Mesenchymal stem cell (in vitro differentiated cells and primary cell): ENCODE results near the gene FOXJ3.
A peak's percentile ranks its signal among the peaks of the same experiment; 100 is the strongest.
"Not testable (repeated sequence)": the region's sequence is repeated elsewhere in the genome, so short reads cannot be mapped to it uniquely, and the experiment has no call there.

Experiments
- DNase-seq: peaks from one replicate; pipeline ENCODE4 v3.0.0-alpha.2; 2013
- H2AFZ ChIP-seq: one replicate; pipeline ENCODE4 v1.6.1; 2013; ENCODE audit warnings: low read depth, mild to moderate bottlenecking, control low read depth, inconsistent platforms, low read length, moderate library complexity
- H2AK5ac ChIP-seq: 2 replicates; pipeline ENCODE4 v1.6.1; 2013; ENCODE audit warnings: low read length, moderate library complexity, mild to moderate bottlenecking, inconsistent platforms; ENCODE audit not compliant: severe bottlenecking
- H2BK120ac ChIP-seq: one replicate; pipeline ENCODE4 v1.6.1; 2013; ENCODE audit warnings: low read depth, mild to moderate bottlenecking, inconsistent platforms, low read length, moderate library complexity
- H2BK12ac ChIP-seq, 2 experiments: one replicate each; pipeline ENCODE4 v1.6.1; 2013; ENCODE audit warnings: inconsistent platforms in 2 of 2, low read length in 2 of 2, mild to moderate bottlenecking in 2 of 2, moderate library complexity in 2 of 2, control low read depth in 1 of 2
- H2BK15ac ChIP-seq: one replicate; pipeline ENCODE4 v1.6.1; 2013; ENCODE audit warnings: mild to moderate bottlenecking, low read depth, inconsistent platforms; ENCODE audit not compliant: poor library complexity, severe bottlenecking
- H2BK5ac ChIP-seq: 2 replicates; pipeline ENCODE4 v1.6.1; 2013; ENCODE audit warnings: low read depth, mild to moderate bottlenecking, low read length, control low read depth, inconsistent platforms; ENCODE audit not compliant: poor library complexity, severe bottlenecking
- H3K14ac ChIP-seq, 2 experiments: one replicate each; pipeline ENCODE4 v1.6.1; 2013; ENCODE audit warnings: inconsistent platforms in 2 of 2, low read length in 2 of 2, control low read depth in 1 of 2, mild to moderate bottlenecking in 1 of 2, moderate library complexity in 1 of 2
- H3K18ac ChIP-seq, 2 experiments: one replicate each; pipeline ENCODE4 v1.6.1; 2013; ENCODE audit warnings: inconsistent platforms in 2 of 2, low read length in 2 of 2, control low read depth in 1 of 2, low read depth in 1 of 2, mild to moderate bottlenecking in 1 of 2
- H3K23ac ChIP-seq, 2 experiments: one replicate each; pipeline ENCODE4 v1.6.1; 2013; ENCODE audit warnings: inconsistent platforms in 2 of 2, low read length in 2 of 2, mild to moderate bottlenecking in 2 of 2, moderate library complexity in 2 of 2, control low read depth in 1 of 2
- H3K27ac ChIP-seq: 2 replicates; pipeline ENCODE4 v1.5.1; 2013; ENCODE audit warnings: mild to moderate bottlenecking, moderate library complexity, low read length, control low read depth, inconsistent platforms; ENCODE audit not compliant: poor library complexity, severe bottlenecking
- H3K27me3 ChIP-seq, 2 experiments: 2 replicates each; pipeline versions ENCODE4 v1.6.1 to v1.7.0; 2013; ENCODE audit warnings: low read length in 2 of 2, mild to moderate bottlenecking in 2 of 2, moderate library complexity in 2 of 2, control low read depth in 1 of 2, inconsistent platforms in 1 of 2; ENCODE audit not compliant: control insufficient read depth in 1 of 2, insufficient read depth in 1 of 2
- H3K36me3 ChIP-seq, 2 experiments: 2 replicates each; pipeline versions ENCODE4 v1.6.1 to v1.7.0; 2013; ENCODE audit warnings: low read length in 2 of 2, control low read depth in 1 of 2, inconsistent platforms in 1 of 2, low read depth in 1 of 2, mild to moderate bottlenecking in 1 of 2; ENCODE audit not compliant: insufficient read depth in 2 of 2, control insufficient read depth in 1 of 2
- H3K4ac ChIP-seq, 2 experiments: one replicate each; pipeline ENCODE4 v1.6.1; 2013; ENCODE audit warnings: inconsistent platforms in 2 of 2, low read length in 2 of 2, mild to moderate bottlenecking in 2 of 2, moderate library complexity in 2 of 2, control low read depth in 1 of 2, low read depth in 1 of 2
- H3K4me1 ChIP-seq: 2 replicates; pipeline ENCODE4 v1.6.1; 2013; ENCODE audit warnings: low read depth, low read length, control low read depth; ENCODE audit not compliant: control insufficient read depth, insufficient read depth
- H3K4me2 ChIP-seq: 2 replicates; pipeline ENCODE4 v1.6.1; 2013; ENCODE audit warnings: low read length, mild to moderate bottlenecking, inconsistent platforms; ENCODE audit not compliant: poor library complexity, severe bottlenecking
- H3K4me3 ChIP-seq, 2 experiments: 2 replicates each; pipeline versions ENCODE4 v1.5.1 to v1.7.0; 2013; ENCODE audit warnings: low read length in 2 of 2, mild to moderate bottlenecking in 2 of 2, control low read depth in 1 of 2, low read depth in 1 of 2; ENCODE audit not compliant: insufficient read depth in 1 of 2
- H3K79me1 ChIP-seq: replicated peaks from 2 replicates; pipeline ENCODE4 v1.6.1; 2013; ENCODE audit warnings: mild to moderate bottlenecking, control low read depth, low read length, inconsistent platforms; ENCODE audit not compliant: poor library complexity, severe bottlenecking
- H3K9ac ChIP-seq: 2 replicates; pipeline ENCODE4 v1.7.0; 2013; ENCODE audit warnings: mild to moderate bottlenecking, low read length, moderate library complexity
- H3K9me3 ChIP-seq: 2 replicates; pipeline ENCODE4 v1.7.0; 2013; ENCODE audit warnings: mild to moderate bottlenecking, low read length; ENCODE audit not compliant: control insufficient read depth
- H4K8ac ChIP-seq: one replicate; pipeline ENCODE4 v1.6.1; 2013; ENCODE audit warnings: inconsistent platforms, mild to moderate bottlenecking, low read length, moderate library complexity
- H4K91ac ChIP-seq: one replicate; pipeline ENCODE4 v1.6.1; 2013; ENCODE audit warnings: mild to moderate bottlenecking, low read length, inconsistent platforms
- WGBS: methylation state at CpG from one replicate; pipeline ENCODE4 v1.1.7; 2013; ENCODE audit warnings: mixed read lengths; 5-methylcytosine and 5-hydroxymethylcytosine counted together

Gene FOXJ3

GRCh38 chr1:42210421-42211133, 124.5 kb downstream of the FOXJ3 start:
- no peak overlapping the region for H4K91ac ChIP-seq
- H3K14ac ChIP-seq: no peak overlapping the region
- H3K9me3 ChIP-seq: no peaks in the 10 kb centered on the region
- H2BK12ac ChIP-seq: no peak overlapping the region
- peaks cover 10% of the 10 kb centered on the region for H3K4me1 ChIP-seq
- DNase-seq: no peak
- H3K4me2 ChIP-seq: no peak overlapping the region
- no peak overlapping the region for H4K8ac ChIP-seq
- no peak overlapping the region for H3K4ac ChIP-seq
- H3K23ac ChIP-seq: no peak overlapping the region
- peak overlapping the region in 1 of 2 experiments; percentile 17 for H3K4me3 ChIP-seq
- no peak overlapping the region for H2AFZ ChIP-seq
- no peak overlapping the region for H2AK5ac ChIP-seq
- H2BK5ac ChIP-seq: no peak overlapping the region
- peaks cover 3 to 9% of the 10 kb centered on the region in 2 experiments for H3K36me3 ChIP-seq
- no peaks in the 10 kb centered on the region for H3K27me3 ChIP-seq
- H3K79me1 ChIP-seq: peaks cover 29% of the 10 kb centered on the region
- no peak overlapping the region for H3K27ac ChIP-seq
- H3K18ac ChIP-seq: no peak overlapping the region
- no peak overlapping the region for H2BK15ac ChIP-seq
- no peak overlapping the region for H3K9ac ChIP-seq
- WGBS: 98% methylated on average over 6 of the region's 6 CpGs
- no peak overlapping the region for H2BK120ac ChIP-seq

GRCh38 chr1:42209526-42210251, 125.3 kb downstream of the FOXJ3 start:
- Histone ChIP-seq H3K4me2 (no peak overlapping the region), H3K14ac (peak overlapping the region in 1 of 2 experiments; percentile 6), H3K79me1 (peaks cover 29% of the 10 kb centered on the region), H2BK5ac (no peak overlapping the region), H3K4me1 (peaks cover 10% of the 10 kb centered on the region), H3K18ac (no peak overlapping the region), H3K27me3 (no peaks in the 10 kb centered on the region), H2AFZ (no peak overlapping the region), H2BK120ac (no peak overlapping the region), H3K23ac (no peak overlapping the region), H3K9me3 (no peaks in the 10 kb centered on the region), H2BK15ac (no peak overlapping the region), H3K4me3 (peak overlapping the region in 1 of 2 experiments; percentile 17), H4K8ac (no peak overlapping the region), H3K27ac (no peak overlapping the region), H2AK5ac (peak overlapping the region; percentile 65), H3K36me3 (peaks cover 9 to 11% of the 10 kb centered on the region in 2 experiments), H2BK12ac (no peak overlapping the region), H3K9ac (no peak overlapping the region), H3K4ac (no peak overlapping the region), H4K91ac (no peak overlapping the region)
- 97% methylated on average over 6 of the region's 6 CpGs for WGBS
- DNase-seq: no peak

GRCh38 chr1:42206930-42207329, 128.1 kb downstream of the FOXJ3 start:
- H4K8ac ChIP-seq, H3K18ac ChIP-seq, H4K91ac ChIP-seq, H3K14ac ChIP-seq, H3K4me1 ChIP-seq, H2BK120ac ChIP-seq, DNase-seq, H3K4me3 ChIP-seq, H3K9me3 ChIP-seq, H3K4me2 ChIP-seq, H2AFZ ChIP-seq, H2BK12ac ChIP-seq, H3K9ac ChIP-seq, H2AK5ac ChIP-seq, H3K4ac ChIP-seq, H3K27me3 ChIP-seq, H2BK5ac ChIP-seq, H3K23ac ChIP-seq, H2BK15ac ChIP-seq, H3K27ac ChIP-seq: not testable (repeated sequence)
- WGBS: 100% methylated on average over 1 of the region's 2 CpGs
- peaks cover 42% of the 10 kb centered on the region for H3K79me1 ChIP-seq
- H3K36me3 ChIP-seq: peaks cover 9 to 27% of the 10 kb centered on the region in 2 experiments

DNA sequence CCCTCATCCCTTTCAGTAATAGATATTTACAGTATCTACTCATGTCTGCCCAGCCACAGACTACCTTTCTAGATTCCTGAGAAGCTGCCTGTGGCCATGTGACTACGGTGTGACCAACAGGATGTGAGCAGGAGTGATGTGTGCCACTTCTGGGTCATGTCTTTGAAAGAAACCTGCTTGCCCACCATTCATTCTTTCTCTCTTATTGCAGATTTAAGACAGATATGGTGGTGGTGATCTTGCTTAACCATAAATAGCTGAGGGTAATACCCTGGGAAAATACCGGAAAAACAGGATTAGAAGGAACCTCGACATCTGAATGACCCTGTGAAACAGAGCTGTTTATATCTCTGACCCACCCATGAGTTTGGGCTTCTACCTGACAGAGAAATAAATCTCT, 128.9 kb downstream of the FOXJ3 start:
- H3K79me1 ChIP-seq: peaks cover 36% of the 10 kb centered on the region
- no peak overlapping the region for H3K9ac ChIP-seq
- no peak overlapping the region for H3K23ac ChIP-seq
- H3K27me3 ChIP-seq: no peaks in the 10 kb centered on the region
- H4K8ac ChIP-seq: no peak overlapping the region
- H2BK15ac ChIP-seq: no peak overlapping the region
- no peak overlapping the region for H2AFZ ChIP-seq
- H3K27ac ChIP-seq: no peak overlapping the region
- H3K18ac ChIP-seq: no peak overlapping the region
- 93% methylated on average over 3 of the region's 3 CpGs for WGBS
- no peak overlapping the region for H4K91ac ChIP-seq
- no peak overlapping the region for H3K4me2 ChIP-seq
- DNase-seq: no peak
- H3K4me3 ChIP-seq: no peak overlapping the region
- H3K4me1 ChIP-seq: peaks cover 10% of the 10 kb centered on the region
- no peak overlapping the region for H2BK5ac ChIP-seq
- H3K14ac ChIP-seq: no peak overlapping the region
- H2BK120ac ChIP-seq: no peak overlapping the region
- peaks cover 9 to 30% of the 10 kb centered on the region in 2 experiments for H3K36me3 ChIP-seq
- H2BK12ac ChIP-seq: no peak overlapping the region
- no peak overlapping the region for H2AK5ac ChIP-seq
- H3K4ac ChIP-seq: no peak overlapping the region
- H3K9me3 ChIP-seq: peaks cover 4% of the 10 kb centered on the region
